ENCODE data around the gene MPP1. TPM values are rescaled to one million over a fixed set of nuclear protein-coding genes. Genes with fewer than 3 reads are reported as not detected.

MPP1 gene
- total and polyA plus RNA-seq, 9 of the 15 experiments (the other 6 are each of a cell fraction or from before 2014, with no cell fraction given), result 227 to 395 (median 283) TPM

- no peak for TF ChIP-seq NFATC3 (IDR thresholded peaks at IDR 0.05)
- TF ChIP-seq CLOCK (CRISPR knock-in tag; IDR thresholded peaks at IDR 0.05; ENCODE audit: borderline replicate concordance), result no peak
- TF ChIP-seq ZNF23 (CRISPR knock-in tag; IDR thresholded peaks at IDR 0.05), result no peak
- TF ChIP-seq E2F6 (IDR thresholded peaks at IDR 0.05; ENCODE audit: borderline replicate concordance in 1 of 2, extremely low read depth in 1 of 2, insufficient read depth in 1 of 2, insufficient read length in 1 of 2, low read depth in 1 of 2, low read length in 1 of 2, poor library complexity in 1 of 2, severe bottlenecking in 1 of 2), result no peak
- TF ChIP-seq ZNF175 (CRISPR knock-in tag; IDR thresholded peaks at IDR 0.05; ENCODE audit: low read depth), result peak; percentile 56; the same call in 1 of the 2 replicates
- no peak for TF ChIP-seq ZNF561 (CRISPR knock-in tag; conservative IDR thresholded peaks at IDR 0.05)
- TF ChIP-seq HDAC2 (IDR thresholded peaks at IDR 0.05), result no peak
- TF ChIP-seq BRD4 (IDR thresholded peaks at IDR 0.05), result no peak
- no peak for TF ChIP-seq RFX1 (IDR thresholded peaks at IDR 0.05)
- TF ChIP-seq MTA1 (IDR thresholded peaks at IDR 0.05; ENCODE audit: borderline replicate concordance), result no peak
- 0 out of 2 replicates have a peak, but pooled peaks have one; percentile 26 for TF ChIP-seq MAFF (IDR thresholded peaks at IDR 0.05; ENCODE audit: low read length)
- TF ChIP-seq SAFB2 (IDR thresholded peaks at IDR 0.05; ENCODE audit: borderline replicate concordance, low read depth, low read length, severe bottlenecking), result no peak
- TF ChIP-seq TFE3 (CRISPR knock-in tag; IDR thresholded peaks at IDR 0.05), result peak; percentile 42
- TF ChIP-seq ZNF280B (CRISPR knock-in tag; IDR thresholded peaks at IDR 0.05), result no peak
Measured at GRCh38 chrX:154784149-154784995, 20.9 kb downstream of the MPP1 start (continued).
